ENCODE results near the gene PANK1.
A peak's percentile ranks its signal among the peaks of the same experiment; 100 is the strongest.
"Not testable (repeated sequence)": the region's sequence is repeated elsewhere in the genome, so short reads cannot be mapped to it uniquely, and the experiment has no call there.

Gene PANK1

GRCh38 chr10:89651916-89652573 lies 7.0 kb upstream of the PANK1 start:
- DNase-seq (ENCODE audit: low spot score): peak; percentile 33

- DNase-seq (ENCODE audit: low spot score): no peak
These were observed 6.3 kb upstream of the PANK1 start for GRCh38 chr10:89651205-89651915.

- DNase-seq (ENCODE audit: low spot score): no peak
These were observed 4.0 kb upstream of the PANK1 start for GRCh38 chr10:89649051-89649450.

GRCh38 chr10:89648074-89648473 lies 3.0 kb upstream of the PANK1 start:
- DNase-seq (ENCODE audit: low spot score): no peak

GRCh38 chr10:89646889-89647657 lies 2.0 kb upstream of the PANK1 start:
- no peak for DNase-seq (ENCODE audit: low spot score)

- DNase-seq (ENCODE audit: low spot score): no peak
These were observed 715 bp upstream of the PANK1 start for GRCh38 chr10:89645742-89646172.

- peak; percentile 56 for DNase-seq (ENCODE audit: low spot score)
These were observed 413 bp downstream of the PANK1 start for GRCh38 chr10:89644691-89644966.

- DNase-seq (ENCODE audit: low spot score): peak; percentile 95
These were observed 991 bp downstream of the PANK1 start for GRCh38 chr10:89643812-89644690.

GRCh38 chr10:89643431-89643811 lies 1.6 kb downstream of the PANK1 start:
- no peak for DNase-seq (ENCODE audit: low spot score)

GRCh38 chr10:89642193-89642592 lies 2.8 kb downstream of the PANK1 start:
- no peak for DNase-seq (ENCODE audit: low spot score)

GRCh38 chr10:89640241-89640640 lies 4.8 kb downstream of the PANK1 start:
- no peak for DNase-seq (ENCODE audit: low spot score)

GRCh38 chr10:89639326-89639725 lies 5.7 kb downstream of the PANK1 start:
- DNase-seq (ENCODE audit: low spot score): no peak

GRCh38 chr10:89637113-89637512 lies 7.9 kb downstream of the PANK1 start:
- DNase-seq (ENCODE audit: low spot score): no peak

- DNase-seq (ENCODE audit: low spot score): no peak
These were observed 10.4 kb downstream of the PANK1 start for GRCh38 chr10:89634637-89635036.

GRCh38 chr10:89633484-89633883 lies 11.6 kb downstream of the PANK1 start:
- DNase-seq (ENCODE audit: low spot score): no peak

- no peak for DNase-seq (ENCODE audit: low spot score)
These were observed 12.2 kb downstream of the PANK1 start for GRCh38 chr10:89632824-89633223.

GRCh38 chr10:89627830-89628229 lies 17.2 kb downstream of the PANK1 start:
- DNase-seq (ENCODE audit: low spot score): no peak

- no peak for DNase-seq (ENCODE audit: low spot score)
These were observed 19.8 kb downstream of the PANK1 start for GRCh38 chr10:89625041-89625765.

- no peak for DNase-seq (ENCODE audit: low spot score)
These were observed 21.0 kb downstream of the PANK1 start for GRCh38 chr10:89624020-89624419.

- DNase-seq (ENCODE audit: low spot score): no peak
These were observed 22.9 kb downstream of the PANK1 start for GRCh38 chr10:89622151-89622550.

- no peak for DNase-seq (ENCODE audit: low spot score)
These were observed 23.6 kb downstream of the PANK1 start for GRCh38 chr10:89621438-89621837.

GRCh38 chr10:89620296-89620695 lies 24.7 kb downstream of the PANK1 start:
- not testable (repeated sequence) for DNase-seq (ENCODE audit: low spot score)
